GM21390 (cell line): Measurements from ENCODE around the gene CRELD2.

Experiments used
- ATAC-seq: cut with Tn5 transposase; IDR thresholded peaks from one replicate; pipeline ENCODE4 v1.9.1; 2021; ENCODE audit not compliant: unreplicated experiment

The CRELD2 gene

DNA sequence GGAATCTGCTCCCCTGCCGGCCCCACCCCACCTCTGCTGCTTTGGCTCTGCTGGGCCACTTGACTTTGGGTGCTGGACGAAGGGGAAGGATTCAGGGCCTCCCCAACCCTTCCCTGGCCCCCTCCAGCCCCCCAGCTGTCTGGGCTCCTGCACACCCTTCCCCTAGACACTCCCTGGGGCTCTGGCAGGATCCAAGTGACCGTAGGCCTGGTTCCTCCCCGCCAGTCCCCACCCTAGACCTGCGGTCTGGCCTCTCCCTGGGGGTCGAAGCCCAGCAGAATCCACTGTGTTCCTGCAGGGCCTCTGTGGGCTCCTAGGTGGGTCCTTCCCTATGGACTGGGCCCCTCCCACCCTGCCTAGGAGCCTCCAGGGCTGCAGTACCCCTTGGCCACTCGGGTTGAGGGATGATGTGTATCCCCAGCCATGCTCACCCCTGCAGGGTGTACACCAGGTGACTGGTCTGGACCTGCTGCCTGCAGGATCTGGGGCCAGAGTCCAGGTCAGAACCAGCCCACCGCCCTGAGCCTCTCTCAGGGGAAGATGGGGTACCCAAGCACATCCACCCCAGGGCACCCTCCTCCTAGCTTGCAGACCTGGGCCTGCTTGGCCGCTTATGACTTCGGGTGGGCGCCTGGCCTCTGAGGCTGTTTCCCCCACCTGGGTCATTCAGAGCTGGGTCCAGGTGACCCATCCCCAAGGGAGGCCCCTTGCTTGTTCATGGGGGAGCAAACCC, 47.8 kb downstream of the CRELD2 start:
- ATAC-seq = no peak

DNA sequence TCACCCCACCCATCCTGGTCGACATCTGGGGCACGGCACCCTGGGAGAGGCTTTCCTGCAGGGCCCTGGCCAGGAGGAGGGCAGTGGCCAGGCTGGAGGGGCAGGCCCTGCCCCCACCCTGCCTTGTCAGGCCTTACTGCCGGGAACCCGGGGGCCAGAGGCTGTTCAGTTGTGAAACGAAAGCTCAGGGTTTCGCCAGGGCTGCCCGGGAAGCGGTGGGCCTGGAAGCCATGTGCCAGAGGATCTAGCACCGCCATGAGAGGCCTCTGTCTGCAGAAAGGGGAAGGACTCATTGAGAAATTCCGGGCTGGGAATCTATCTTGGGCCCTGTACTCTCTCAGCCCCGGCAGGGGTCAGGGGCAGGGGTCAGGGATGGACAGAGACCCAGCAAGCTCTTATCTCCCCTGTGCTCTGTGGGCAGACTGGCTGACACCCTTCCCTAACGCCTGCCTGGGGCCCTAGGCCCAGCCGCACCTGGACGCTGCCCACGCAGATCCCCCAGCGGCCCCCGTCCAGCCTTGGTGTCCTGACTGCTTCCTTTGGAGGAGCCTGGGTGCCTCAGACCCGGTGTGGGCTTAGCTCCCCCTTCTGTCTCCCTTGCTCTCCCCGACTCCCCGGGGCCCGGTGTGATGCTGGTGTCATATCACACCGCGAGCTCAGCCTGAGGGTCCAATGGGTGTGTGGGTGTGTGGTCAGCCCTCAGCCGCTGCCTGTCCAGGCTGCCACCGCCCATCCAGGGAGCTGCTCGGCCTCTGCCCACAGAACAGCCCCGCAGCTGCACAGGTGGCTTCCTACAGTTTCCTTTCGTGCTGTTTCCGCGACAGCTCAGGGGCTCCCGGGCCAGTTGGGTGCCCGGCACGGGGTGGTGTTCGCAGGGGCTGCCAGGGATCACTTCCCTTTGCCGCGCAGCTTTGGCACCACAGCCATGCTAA, 48.6 kb downstream of the CRELD2 start:
- ATAC-seq = no peak

DNA sequence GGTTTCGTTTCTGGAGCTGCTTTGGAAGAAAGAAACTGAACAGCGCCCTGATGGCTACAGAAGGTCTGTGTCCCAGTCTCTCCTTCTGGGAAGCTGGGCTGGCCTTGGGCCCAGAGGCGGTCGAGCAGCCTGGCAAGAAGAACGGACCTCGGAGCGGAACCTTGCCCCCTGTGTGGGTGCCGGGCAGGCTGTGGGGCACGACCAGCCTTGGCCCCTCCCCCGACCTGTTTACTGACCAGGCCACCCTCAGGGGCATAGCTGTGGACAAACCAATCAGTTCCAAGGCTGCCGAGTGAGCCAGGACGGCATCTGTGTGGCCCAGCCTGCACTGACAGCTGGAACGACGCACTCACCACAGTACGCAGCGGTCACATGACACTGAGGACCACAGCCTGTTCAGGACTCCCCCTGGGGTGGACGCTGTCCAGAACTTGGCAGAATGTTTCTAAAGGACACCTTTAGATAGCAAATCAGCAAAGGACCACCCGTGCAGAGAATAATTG, 49.3 kb downstream of the CRELD2 start:
- no peak for ATAC-seq

DNA sequence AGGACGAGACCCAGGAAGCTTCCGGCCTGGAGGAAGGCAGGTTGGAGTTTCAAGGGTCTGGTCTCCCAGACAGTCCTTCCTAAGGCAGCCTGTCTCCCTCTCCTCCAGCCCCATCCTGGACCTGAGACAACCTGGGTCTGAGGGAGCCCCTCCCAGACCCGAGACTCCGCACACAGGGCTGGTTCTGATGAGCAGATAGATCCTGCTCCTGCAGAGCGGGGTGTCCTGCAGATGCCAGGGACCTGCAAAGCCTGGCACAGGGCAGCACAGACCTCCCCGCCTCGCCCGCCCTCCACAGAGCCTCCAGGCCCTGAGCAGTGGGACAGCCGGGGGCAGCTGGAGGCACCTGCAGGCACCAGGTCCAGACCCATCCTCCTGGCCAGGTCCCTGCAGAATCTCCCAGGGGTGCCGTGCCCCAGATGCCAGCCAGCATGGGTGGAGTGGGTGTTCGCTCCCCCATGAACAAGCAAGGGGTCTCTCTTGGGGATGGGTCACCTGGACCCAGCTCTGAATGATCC, 49.9 kb downstream of the CRELD2 start:
- ATAC-seq = no peak

DNA sequence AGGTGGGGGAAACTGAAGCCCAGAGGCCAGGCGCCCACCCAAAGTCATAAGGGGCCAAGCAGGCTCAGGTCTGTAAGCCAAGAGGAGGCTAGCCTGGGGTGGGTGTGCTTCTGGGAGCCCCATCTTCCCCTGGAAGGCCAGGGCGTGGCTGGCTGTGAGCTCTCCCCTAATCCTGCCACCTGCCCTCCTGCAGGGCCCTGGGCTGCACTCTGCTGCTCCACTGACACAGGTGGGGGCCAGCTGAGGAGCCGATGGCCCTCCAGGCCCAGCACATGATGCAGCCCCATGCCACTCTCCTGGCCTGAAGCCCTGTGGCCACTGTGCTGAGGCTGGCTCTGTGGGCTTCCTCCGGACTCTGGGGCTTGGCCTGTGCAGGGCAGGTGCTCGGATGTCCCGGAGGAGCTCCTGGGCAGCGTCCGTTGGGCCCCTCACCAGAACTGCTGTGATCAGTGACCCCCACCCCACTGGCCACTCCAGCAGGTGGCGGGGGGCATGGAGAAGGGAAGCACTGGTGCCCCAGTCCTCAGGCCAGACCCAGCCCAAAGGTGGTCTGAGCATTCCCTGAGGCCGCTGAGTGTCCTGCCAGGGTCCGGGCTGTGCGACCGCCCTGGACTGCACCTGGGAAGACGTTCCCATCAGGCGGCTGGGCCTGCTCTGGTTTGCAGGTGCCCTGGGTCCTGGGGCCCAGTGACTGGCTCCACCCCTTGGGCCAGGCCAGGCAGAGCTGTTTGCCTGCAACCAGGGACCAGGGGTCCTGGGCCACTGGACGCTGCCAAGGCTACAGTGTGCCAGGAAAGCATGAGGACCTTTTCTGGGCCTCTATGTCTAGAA, 50.6 kb downstream of the CRELD2 start:
- no peak for ATAC-seq

DNA sequence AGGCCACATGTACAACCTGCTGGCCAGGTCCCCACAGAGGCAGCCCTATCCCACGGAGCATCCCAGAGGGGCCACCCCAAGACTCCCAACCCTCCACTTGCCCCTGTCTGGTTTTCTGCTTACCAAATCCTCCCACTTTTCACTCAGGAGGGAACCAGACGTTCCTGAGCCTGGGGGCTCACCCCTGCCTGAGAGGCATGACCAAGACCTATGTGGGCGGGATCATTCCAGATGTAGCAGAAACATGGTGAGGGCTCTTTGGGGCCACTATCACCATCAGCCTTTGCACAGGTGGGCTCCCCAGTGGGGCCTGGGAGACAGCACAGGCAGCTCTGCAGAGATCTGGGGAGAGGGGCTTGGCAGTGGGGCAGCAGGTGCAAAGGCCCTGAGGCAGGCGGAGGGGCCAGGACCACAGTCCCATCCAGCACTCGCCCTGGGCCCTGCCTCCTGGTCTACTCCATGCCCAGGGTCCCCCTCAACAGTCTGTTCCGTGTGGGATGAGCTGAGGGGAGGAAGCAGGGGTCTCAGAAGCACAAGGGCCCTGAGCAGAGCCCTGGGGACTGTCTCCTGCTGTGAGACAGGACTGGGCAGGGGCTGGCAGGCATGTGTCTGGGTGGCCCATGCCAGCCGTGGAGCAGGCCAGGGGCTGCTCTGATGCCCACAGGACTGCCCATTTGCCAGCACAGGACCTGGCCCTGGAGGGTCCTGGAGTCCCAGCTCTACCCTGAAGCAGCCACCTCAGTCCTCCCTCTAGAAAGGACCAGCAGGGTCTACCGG, 51.5 kb downstream of the CRELD2 start:
- ATAC-seq = no peak

DNA sequence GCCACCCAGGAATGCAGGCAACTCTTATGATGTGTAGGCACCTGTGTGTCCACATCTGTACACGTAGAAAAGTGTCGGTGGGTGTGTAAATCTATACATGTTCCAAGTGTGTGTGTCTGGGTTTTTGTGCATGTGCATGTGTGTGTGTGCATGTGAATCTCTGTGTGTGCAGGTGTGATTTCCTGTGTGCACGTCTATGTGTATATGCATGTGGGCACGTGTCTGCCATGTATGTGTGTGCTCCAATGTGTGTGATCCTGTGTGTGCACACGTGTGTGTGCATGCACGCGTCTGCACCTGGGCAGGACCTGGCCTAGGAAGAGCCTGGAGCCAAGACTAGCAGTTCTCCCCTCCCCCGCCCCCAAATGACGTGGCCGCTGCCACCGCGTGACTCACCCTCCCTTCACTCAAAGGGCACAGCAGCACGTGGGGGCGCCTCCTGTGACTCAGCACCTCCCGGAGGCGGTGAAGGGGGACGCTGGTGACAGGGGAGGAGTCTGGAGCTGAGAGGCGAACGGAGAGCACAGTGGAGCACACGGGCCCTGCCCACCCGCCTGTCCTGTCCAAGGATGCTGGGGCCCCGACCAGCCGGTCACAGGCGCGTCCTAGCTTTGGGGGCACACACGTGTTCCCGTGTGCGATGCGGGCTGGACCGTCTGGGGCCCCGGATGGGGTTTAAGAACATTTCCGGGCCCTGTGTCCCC, 52.2 kb downstream of the CRELD2 start:
- peak; percentile 54 for ATAC-seq

DNA sequence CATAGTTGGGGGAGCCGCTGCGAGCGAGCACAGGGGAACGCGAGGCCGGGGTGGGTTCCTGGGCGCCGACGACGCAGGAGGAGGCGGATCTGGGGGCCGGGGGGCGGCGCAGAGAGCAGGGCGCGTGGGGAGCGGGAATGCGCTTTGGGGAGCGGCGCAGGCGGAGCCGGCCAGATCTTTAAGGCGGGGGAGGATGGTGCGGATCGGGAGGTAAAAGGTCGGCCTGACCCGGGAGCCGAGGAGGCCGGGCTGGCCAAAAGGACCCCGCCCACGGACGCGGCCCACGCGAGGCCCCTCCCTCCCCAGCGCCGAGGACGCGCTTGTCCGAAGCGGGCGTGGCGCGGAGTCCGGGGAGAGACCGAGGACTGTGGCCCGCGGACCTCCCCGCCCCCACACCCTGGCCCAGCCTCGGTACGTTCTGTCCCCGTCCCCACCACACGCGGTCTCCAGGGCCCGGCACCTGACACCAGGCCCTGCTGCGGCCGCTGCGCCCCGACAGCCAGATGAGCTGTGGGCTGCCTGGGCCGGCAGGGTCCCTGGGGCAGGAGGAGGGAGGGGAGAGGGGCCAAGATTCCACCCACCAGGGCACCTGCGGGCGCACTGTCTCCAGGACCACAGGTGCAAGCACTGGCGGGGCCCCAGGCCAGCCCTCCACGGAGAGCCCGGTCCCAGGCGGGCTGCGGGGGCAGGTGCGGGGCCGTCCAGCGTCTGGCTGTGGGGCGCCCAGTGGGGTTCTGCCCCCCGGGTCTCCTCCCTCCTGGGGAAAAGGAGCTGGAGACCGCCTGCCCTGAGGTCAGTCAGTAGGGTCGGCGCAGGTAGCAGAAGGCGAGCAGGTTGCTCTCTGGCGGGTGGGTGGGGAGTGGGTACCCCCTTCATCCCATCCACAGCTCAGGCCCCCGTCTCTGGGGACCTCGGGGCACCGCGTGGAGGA, 53.1 kb downstream of the CRELD2 start:
- ATAC-seq = peak; percentile 19

DNA sequence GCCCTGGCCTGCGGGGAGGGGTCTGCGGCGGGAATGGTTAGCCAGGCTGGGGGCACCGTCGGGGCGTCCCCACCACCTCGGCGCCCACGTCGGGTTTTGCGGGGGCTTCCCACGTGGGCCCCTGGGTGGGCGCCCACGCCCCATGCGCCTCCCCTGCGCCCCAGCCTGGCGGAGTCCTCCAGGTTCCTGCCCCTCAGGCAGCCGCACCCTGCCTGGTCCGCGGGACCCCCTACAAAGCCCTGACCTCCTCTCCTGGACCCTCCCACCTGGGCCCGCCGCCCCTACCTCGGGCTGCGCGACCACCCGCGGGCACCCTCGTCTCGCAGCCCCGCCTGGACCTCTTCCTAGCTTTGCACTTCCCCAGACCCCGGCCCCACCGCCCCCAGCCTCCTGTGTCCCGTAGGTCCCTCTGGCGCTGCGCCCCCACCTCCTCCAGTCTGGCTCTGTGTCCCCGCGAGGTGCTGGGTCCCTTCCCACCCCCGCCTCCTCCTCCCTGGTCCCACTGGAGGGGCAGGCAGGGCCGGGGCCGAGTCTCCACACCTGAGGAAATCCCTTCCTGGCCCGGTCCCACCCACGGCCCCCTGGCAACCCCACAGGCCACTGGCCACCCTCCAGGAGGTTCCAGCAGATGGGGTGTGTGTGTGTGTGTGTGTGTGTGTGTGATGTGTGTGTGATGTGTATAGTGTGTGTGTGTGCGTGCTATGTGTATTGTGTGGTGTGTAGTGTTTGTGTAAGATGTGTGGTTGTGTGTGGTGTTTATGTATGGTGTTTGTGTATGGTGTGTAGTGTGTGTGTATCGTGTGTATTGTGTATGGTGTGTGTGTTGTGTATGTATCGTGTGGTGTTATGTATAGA, 54.0 kb downstream of the CRELD2 start:
- no peak for ATAC-seq

DNA sequence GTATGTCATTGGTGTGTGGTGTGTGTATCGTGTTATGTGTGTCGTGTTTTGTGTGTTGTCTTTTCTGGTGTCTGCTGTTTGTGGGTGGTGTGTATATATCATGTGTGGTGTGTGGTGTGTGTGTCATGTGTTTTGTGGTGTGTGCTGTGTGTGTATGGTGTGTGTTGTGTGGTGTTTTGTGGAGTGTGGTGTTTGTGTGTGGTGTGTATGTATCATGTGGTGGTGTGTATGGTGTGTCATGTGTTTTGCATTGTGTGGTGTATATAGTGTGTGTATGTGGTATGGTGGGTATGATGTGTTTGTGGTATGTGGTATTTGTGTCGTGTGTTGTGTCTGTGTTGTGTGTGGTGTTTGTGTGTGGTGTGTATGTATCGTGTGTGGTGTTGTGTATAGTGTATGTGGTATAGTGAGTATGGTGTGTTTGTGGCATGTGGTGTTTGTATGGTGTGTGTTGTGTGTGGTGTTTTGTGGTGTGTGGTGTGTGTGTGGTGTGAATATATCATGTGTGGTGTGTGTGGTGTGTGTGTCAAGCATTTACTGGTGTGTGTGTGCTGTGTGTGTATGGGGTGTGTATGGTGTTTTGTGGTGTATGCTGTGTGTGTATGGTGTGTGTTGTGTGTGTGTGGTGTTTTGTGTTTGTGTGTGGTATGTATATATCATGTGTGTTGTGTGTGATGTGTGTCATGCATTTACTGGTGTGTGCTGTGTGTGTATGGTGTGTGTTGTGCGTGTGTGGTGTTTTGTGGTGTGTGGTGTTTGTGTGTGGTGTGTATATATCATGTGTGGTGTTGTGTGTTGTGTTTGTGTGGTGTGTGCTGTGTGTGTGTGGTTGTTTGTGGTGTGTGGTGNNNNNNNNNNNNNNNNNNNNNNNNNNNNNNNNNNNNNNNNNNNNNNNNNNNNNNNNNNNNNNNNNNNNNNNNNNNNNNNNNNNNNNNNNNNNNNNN, 54.9 kb downstream of the CRELD2 start:
- ATAC-seq = no peak

DNA sequence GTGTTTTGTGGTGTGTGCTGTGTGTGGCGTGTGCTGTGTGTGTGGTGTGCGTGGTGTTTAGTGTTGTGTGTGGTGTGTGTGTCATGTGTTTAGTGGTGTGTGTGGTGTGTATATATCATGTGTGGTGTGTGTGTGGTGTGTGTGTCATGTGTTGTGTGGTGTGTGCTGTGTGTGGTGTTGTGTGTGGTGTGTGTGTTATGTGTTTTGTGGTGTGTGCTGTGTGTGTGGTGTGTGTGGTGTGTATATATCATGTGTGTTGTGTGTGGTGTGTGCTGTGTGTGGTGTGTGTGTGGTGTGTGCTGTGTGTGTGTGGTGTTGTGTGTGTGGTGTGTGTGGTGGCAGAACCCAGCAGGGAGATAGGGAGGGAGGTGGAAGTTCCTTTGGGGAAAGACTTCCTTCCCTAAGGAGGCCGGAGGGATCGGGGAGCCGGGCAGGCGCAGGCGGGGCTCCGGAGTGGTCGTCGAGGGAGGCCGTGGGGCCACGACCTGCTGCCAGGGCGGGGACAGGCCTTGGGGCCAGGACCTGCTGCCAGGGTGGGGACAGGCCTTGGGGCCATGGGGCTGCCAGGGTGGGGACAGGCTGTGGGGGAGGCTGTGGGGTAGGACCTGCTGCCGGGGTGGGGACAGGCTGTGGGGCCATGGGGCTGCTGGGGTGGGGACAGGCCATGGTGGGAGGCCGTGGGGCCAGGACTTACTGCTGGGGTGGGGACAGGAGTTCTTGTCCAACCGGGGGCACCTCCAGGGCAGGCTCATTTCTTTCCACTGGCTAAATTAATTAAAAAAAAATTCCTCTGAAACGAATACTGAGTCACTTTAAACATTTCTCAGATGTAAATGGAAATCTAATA, 57.3 kb downstream of the CRELD2 start:
- no peak for ATAC-seq

DNA sequence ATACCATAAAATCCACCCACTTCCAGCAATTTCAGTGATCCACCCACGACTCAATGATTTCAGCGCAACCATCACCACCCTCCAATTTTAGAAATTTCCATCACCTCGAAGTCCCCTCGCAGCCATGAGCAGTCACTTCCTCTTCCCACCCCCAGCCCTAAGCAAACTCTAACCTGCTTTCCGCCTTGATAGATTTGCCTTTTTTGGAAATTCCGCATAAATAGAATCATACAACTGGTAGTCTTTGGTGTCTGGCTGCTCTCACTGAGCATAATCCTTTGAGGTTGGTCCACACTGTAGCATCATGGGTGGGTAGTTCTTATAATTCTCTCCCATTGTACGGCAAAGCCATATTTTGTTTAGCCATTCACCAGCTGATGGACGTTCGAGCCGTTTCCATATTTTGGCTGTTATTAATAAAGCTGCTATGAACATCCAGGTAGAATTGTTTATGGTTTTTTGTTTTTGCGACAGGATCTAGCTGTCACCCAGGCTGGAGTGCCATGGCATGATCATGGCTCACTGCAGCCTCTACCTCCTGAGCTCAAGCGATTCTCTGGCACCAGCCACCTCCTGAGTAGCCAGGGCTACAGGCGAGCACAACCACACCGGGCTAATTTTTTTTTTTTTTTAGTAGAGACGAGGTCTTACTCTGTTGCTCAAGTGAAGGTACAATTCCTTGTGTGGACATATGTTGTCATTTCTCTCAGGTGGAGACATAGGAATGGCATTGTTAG, 58.2 kb downstream of the CRELD2 start:
- ATAC-seq = no peak
